Fibroblast of the aortic adventitia (primary cell): ENCODE measurements around the gene MAD1L1. TPM values are rescaled to one million over a fixed set of nuclear protein-coding genes. Genes with fewer than 3 reads are reported as not detected.

Experiments used
- DNase-seq: peaks from one replicate; pipeline ENCODE4 v3.0.0-alpha.2; 2010; ENCODE audit warnings: low read depth
- H3K4me3 ChIP-seq: 2 replicates; pipeline ENCODE4 v1.5.1; 2011; ENCODE audit warnings: low read depth, mild to moderate bottlenecking, control low read depth, low read length, moderate library complexity
- CTCF ChIP-seq: IDR thresholded peaks from 2 replicates; pipeline ENCODE4 v1.5.1; 2011; ENCODE audit warnings: mild to moderate bottlenecking, low read length, control low read depth, inconsistent platforms; ENCODE audit not compliant: insufficient read depth
- total RNA-seq: library from RNA; depleted of rRNA; stranded (reverse); fragments of >200 nt; gene quantifications from 2 replicates; pipeline ENCODE4 v1.2.3, GENCODE V29; 2012; ENCODE audit warnings: low replicate concordance

MAD1L1 gene
- total RNA-seq, 1 donor = 22.9 TPM

DNA sequence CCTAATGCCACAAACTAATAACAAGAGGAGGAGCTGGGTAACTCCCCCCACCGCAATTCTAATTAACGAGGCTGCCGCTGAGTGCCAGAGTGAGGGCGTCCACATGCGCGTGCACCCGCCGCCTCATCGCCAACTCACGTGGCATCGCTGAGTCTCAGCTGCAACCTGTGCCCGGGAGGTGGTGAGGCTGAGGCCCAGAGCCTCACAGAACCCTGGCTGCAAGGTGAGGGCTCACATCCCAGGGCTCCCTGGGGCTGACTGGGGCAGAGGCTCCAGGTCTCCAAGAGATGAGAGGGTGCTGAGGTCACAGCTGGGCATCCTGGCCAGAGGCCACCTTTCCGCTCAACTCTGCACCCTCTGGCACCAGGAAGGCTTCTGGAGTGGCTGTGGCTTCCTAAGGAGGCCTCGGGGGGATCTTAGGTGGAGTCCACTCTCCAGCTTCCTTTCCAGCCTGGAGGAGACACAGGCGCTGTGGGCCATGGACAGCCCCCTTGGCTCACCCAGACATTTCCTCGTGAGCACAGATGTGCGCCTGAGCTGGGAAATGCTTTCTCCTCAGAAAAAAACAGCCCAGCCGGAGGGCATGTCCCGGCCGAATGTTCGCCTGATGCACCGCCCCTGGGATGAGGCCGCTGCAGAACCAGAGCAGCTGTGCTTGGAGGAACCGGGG is 242.6 kb downstream of the MAD1L1 start:
- DNase-seq = peak; percentile 15
- no peak overlapping the region for H3K4me3 ChIP-seq
- no peak for TF ChIP-seq CTCF

GRCh38 chr7:1989049-1989860 is 243.5 kb downstream of the MAD1L1 start:
- DNase-seq = no peak
- H3K4me3 ChIP-seq = no peak overlapping the region
- TF ChIP-seq CTCF = no peak

- no peak overlapping the region for H3K4me3 ChIP-seq
- no peak for TF ChIP-seq CTCF
- DNase-seq = no peak
Observed at GRCh38 chr7:1988533-1988930, 244.2 kb downstream of the MAD1L1 start.

GRCh38 chr7:1987591-1988532 is 244.9 kb downstream of the MAD1L1 start:
- DNase-seq = no peak
- TF ChIP-seq CTCF = no peak
- no peak overlapping the region for H3K4me3 ChIP-seq

DNA sequence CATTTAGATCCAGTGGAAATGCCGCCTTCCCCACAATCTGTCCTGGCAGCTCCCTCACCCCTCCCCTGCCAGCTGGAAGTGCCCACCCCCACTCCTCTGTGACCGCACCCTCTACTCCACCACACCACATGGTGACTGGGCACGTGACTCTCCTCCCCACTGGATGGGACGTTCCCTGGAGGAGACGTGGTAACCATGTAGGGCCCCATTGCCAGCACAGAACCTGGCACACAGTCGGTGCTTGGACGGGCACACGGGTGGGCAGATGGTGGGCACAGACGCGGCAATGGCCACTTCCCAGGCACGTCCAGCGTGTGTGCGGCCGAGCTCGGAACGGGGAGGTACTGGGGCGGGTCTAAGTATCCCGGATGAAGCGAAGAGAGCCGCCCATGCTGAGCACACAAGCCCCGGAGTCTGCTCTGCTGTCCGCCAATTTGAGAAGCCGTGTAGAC is 245.6 kb downstream of the MAD1L1 start:
- TF ChIP-seq CTCF = no peak

DNA sequence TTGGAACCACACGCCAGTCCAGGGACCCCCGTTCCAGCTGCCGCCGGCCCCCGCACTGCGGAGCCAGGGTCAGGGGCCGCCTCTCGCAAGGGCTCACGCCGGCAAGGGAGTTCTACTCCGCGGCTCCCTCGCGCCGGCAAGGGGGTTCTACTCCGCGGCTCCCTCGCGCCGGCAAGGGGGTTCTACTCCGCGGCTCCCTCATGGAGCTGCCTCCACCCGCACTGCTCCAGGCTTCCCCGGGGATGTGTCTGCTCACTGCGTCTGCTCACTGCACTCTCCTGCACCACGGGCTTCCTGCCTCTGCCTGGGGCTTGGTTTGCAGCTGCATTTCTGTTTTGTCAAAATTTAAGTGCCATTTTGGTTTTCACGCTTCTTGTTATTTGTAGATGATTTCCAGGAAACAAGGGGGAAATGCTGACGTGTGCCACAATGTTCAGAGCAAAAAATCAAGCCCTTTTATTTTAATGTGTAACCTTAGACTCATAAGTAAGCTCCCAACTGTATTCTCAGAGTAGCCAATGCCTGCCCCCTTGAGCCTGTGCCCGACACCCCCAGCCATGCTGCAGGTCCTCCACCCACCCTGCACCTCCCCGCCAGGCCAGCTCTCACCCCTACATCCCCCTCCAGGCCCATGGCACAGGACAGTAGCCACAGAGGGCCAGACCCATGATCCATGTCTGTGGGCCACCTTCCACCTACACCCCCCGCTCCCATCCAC is 246.2 kb downstream of the MAD1L1 start:
- DNase-seq = no peak
- no peak overlapping the region for H3K4me3 ChIP-seq
- TF ChIP-seq CTCF = no peak

More for the DNA sequence above, 245.6 kb downstream of the MAD1L1 start:
- no peak overlapping the region for H3K4me3 ChIP-seq
- no peak for DNase-seq
